Gastrocnemius medialis (tissue), 4 donors: ENCODE data around the gene GALR1. TPM values are rescaled to one million over a fixed set of nuclear protein-coding genes. Genes with fewer than 3 reads are reported as not detected.

Source experiments
- ATAC-seq, 2 donors: fragments of 150-250 bp; one replicate each; pipeline ENCODE4 v1.9.1; 2016
- DNase-seq, 2 donors: peaks; one replicate each; pipeline ENCODE4 v3.0.0-alpha.2; 2019
- H3K27ac ChIP-seq, 4 donors: fragments of 200-600 bp; sonication (generic); 1 replicate in 1 of 4; 2 replicates in 3 of 4; pipeline ENCODE4 v1.5.1; 2016 to 2018; ENCODE audit warnings: mild to moderate bottlenecking in 2 of 4, moderate library complexity in 1 of 4
- H3K27me3 ChIP-seq, 3 donors: fragments of 200-600 bp; sonication (generic) in 2 of 3; 1 replicate in 1 of 3; 2 replicates in 2 of 3; pipeline versions ENCODE4 v1.5.1 to v1.6.0; 2016 to 2019; ENCODE audit warnings: mild to moderate bottlenecking in 1 of 3, moderate library complexity in 1 of 3
- H3K36me3 ChIP-seq, 2 donors: fragments of 200-600 bp; sonication (generic) in 1 of 2; one replicate each; pipeline ENCODE4 v1.5.1; 2017 to 2018
- H3K4me1 ChIP-seq, 2 donors: fragments of 200-600 bp; sonication (generic) in 1 of 2; one replicate each; pipeline ENCODE4 v1.5.1; 2016 to 2017; ENCODE audit warnings: mild to moderate bottlenecking in 2 of 2
- H3K4me3 ChIP-seq, 4 donors: fragments of 200-600 bp; sonication (generic) in 3 of 4; 1 replicate in 1 of 4; 2 replicates in 3 of 4; pipeline ENCODE4 v1.5.1; 2016 to 2019; ENCODE audit warnings: mild to moderate bottlenecking in 2 of 4
- H3K9me3 ChIP-seq, 3 donors: fragments of 200-600 bp; sonication (generic) in 2 of 3; 1 replicate in 1 of 3; 2 replicates in 2 of 3; pipeline ENCODE4 v1.5.1; 2016 to 2019
- CTCF ChIP-seq, 5 experiments: fragments of 450-650 bp in 3 of 5; fragments of 200-600 bp in 2 of 5; sonication (generic) in 2 of 5; IDR thresholded peaks in 4 of 5; conservative IDR thresholded peaks in 1 of 5; 1 replicate in 4 of 5; 2 replicates in 1 of 5; pipeline ENCODE4 v1.5.1; 2016 to 2019; ENCODE audit warnings: antibody characterized with exemption in 5 of 5, mild to moderate bottlenecking in 3 of 5, moderate library complexity in 3 of 5
- POLR2A ChIP-seq, 2 donors: fragments of 450-650 bp; IDR thresholded peaks; one replicate each; pipeline ENCODE4 v1.6.1; 2017; ENCODE audit warnings: antibody characterized with exemption in 2 of 2, mild to moderate bottlenecking in 2 of 2, moderate library complexity in 2 of 2
- in situ Hi-C, 4 donors: fragments of 200-750 bp; cut with MboI; loops; one replicate each; pipeline versions ENCODE4 v1.15.0 to v1.8.0; 2017; ENCODE audit warnings: low sequenced_read_pairs in 4 of 4
- intact Hi-C: fragments of 100-400 bp; cut with DNase I; formaldehyde crosslinking; loops from one replicate; pipeline ENCODE4 v1.15.1; 2023; ENCODE audit warnings: low total_unique reads
- total RNA-seq, 4 donors: library from RNA; depleted of rRNA; stranded (reverse); fragments of >200 nt; gene quantifications; one replicate each; pipeline versions ENCODE4 v1.1.0 to v1.2.3, GENCODE V29; 2016

The GALR1 gene
- not detected for total RNA-seq

- no peaks in the 10 kb centered on the region for H3K9me3 ChIP-seq
- DNase-seq (no peak), ATAC-seq (no peak)
- intact Hi-C loops, result no loop called here
- no peaks in the 10 kb centered on the region for H3K36me3 ChIP-seq
- TF ChIP-seq POLR2A (IDR thresholded peaks at IDR 0.05) (no peak), CTCF (IDR thresholded peaks at IDR 0.05 in 4 of 5, conservative IDR thresholded peaks at IDR 0.05 in 1 of 5) (no peak)
- peaks cover 0 to 8% of the 10 kb centered on the region in 2 donors for H3K4me1 ChIP-seq
- no peak within 1 kb of the TSS for H3K27ac ChIP-seq
- H3K27me3 ChIP-seq, result peaks cover 34 to 51% (median 38%) of the 10 kb centered on the region in 3 donors
- in situ Hi-C loops, result no loop called here
- H3K4me3 ChIP-seq, result peak within 1 kb of the TSS; percentile 5 to 56 (median 36)
These were observed at the start of gene GALR1 for GRCh38 chr18:77249569-77250500. GALR1 (plus strand) TSS chr18:77249848; CDS start chr18:77250549, 701 bp downstream.

- H3K4me3 ChIP-seq, result no peak overlapping the region
- no peak overlapping the region for H3K27ac ChIP-seq
- DNase-seq (no peak), ATAC-seq (no peak)
- H3K9me3 ChIP-seq, result no peaks in the 10 kb centered on the region
- TF ChIP-seq CTCF (IDR thresholded peaks at IDR 0.05 in 4 of 5, conservative IDR thresholded peaks at IDR 0.05 in 1 of 5) (no peak), POLR2A (IDR thresholded peaks at IDR 0.05) (no peak)
- no peaks in the 10 kb centered on the region for H3K27me3 ChIP-seq
- intact Hi-C loops (no loop called here), in situ Hi-C loops (loop anchor here in 3 of 4 donors (5.0 to 25.0 kb wide), 4 partner anchors 139 to 214 kb away; no protein-coding TSS in a partner anchor)
- peaks cover 0 to 8% of the 10 kb centered on the region in 2 donors for H3K4me1 ChIP-seq
- no peaks in the 10 kb centered on the region for H3K36me3 ChIP-seq
These were observed 48.1 kb upstream of the GALR1 start for GRCh38 chr18:77201506-77201905.

GRCh38 chr18:77202329-77202728, 47.3 kb upstream of the GALR1 start:
- ATAC-seq (no peak), DNase-seq (no peak)
- H3K9me3 ChIP-seq, result no peaks in the 10 kb centered on the region
- no peak overlapping the region for H3K27ac ChIP-seq
- intact Hi-C loops, result no loop called here
- no peak overlapping the region for H3K4me3 ChIP-seq
- no peaks in the 10 kb centered on the region for H3K36me3 ChIP-seq
- TF ChIP-seq POLR2A (IDR thresholded peaks at IDR 0.05), result no peak
- no peak for TF ChIP-seq CTCF (IDR thresholded peaks at IDR 0.05 in 4 of 5, conservative IDR thresholded peaks at IDR 0.05 in 1 of 5)
- peaks cover 0 to 17% of the 10 kb centered on the region in 2 donors for H3K4me1 ChIP-seq
- H3K27me3 ChIP-seq, result no peaks in the 10 kb centered on the region
- in situ Hi-C loops, result loop anchor here in 3 of 4 donors (5.0 to 25.0 kb wide), 4 partner anchors 140 to 215 kb away; no protein-coding TSS in a partner anchor

- no peak for ATAC-seq
- H3K4me1 ChIP-seq, result peaks cover 0 to 24% of the 10 kb centered on the region in 2 donors
- no peaks in the 10 kb centered on the region for H3K27me3 ChIP-seq
- H3K27ac ChIP-seq, result no peak overlapping the region
- intact Hi-C loops, result no loop called here
- no peaks in the 10 kb centered on the region for H3K36me3 ChIP-seq
- H3K4me3 ChIP-seq, result no peak overlapping the region
- in situ Hi-C loops, result loop anchor here in 3 of 4 donors (5.0 to 25.0 kb wide), 4 partner anchors 141 to 216 kb away; no protein-coding TSS in a partner anchor
- TF ChIP-seq POLR2A (IDR thresholded peaks at IDR 0.05) (no peak), CTCF (IDR thresholded peaks at IDR 0.05 in 4 of 5, conservative IDR thresholded peaks at IDR 0.05 in 1 of 5) (no peak)
- no peaks in the 10 kb centered on the region for H3K9me3 ChIP-seq
- DNase-seq, result no peak
These were observed 46.6 kb upstream of the GALR1 start for GRCh38 chr18:77203071-77203470.
